K562 (cell line): ENCODE data around the gene ACADM. TPM values are rescaled to one million over a fixed set of nuclear protein-coding genes. Genes with fewer than 3 reads are reported as not detected.
A peak's percentile ranks its signal among the peaks of the same experiment; 100 is the strongest.

Source experiments
- BRD9 ChIP-seq: fragments of 450-650 bp; IDR thresholded peaks from 2 replicates; pipeline ENCODE4 v1.6.1; 2018; ENCODE audit warnings: low read depth; ENCODE audit not compliant: partially characterized antibody
- HDAC6 ChIP-seq: IDR thresholded peaks from 2 replicates; pipeline ENCODE4 v1.6.1; 2012; ENCODE audit warnings: low read depth, mild to moderate bottlenecking, control low read depth, inconsistent platforms, low read length, moderate library complexity
- JUN ChIP-seq, 2 experiments: sonication (generic) in 1 of 2; formaldehyde crosslinking in 1 of 2; IDR thresholded peaks; 2 replicates each; pipeline versions ENCODE4 v1.6.1 to v1.8.0; 2012 to 2022; ENCODE audit warnings: borderline replicate concordance in 2 of 2, mild to moderate bottlenecking in 2 of 2, improper control_type of control experiment in 1 of 2, low read depth in 1 of 2, low read length in 1 of 2, missing genetic modification reagents in 1 of 2
- JUND ChIP-seq, 2 experiments: IDR thresholded peaks; 2 replicates in 1 of 2; 3 replicates in 1 of 2; pipeline ENCODE4 v1.6.1; 2011; ENCODE audit warnings: borderline replicate concordance in 2 of 2, low read depth in 2 of 2, low read length in 2 of 2, improper control_type of control experiment in 1 of 2, missing biosample characterization in 1 of 2, missing genetic modification characterization in 1 of 2, missing genetic modification reagents in 1 of 2
- MAX ChIP-seq: sonication (generic); formaldehyde crosslinking; IDR thresholded peaks from 2 replicates; pipeline ENCODE4 v1.9.0; 2022; ENCODE audit warnings: mild to moderate bottlenecking, missing genetic modification reagents
- NCOR1 ChIP-seq: fragments of 450-650 bp; IDR thresholded peaks from 2 replicates; pipeline ENCODE4 v1.6.1; 2016; ENCODE audit warnings: mild to moderate bottlenecking, moderate library complexity
- NEUROD1 ChIP-seq: fragments of 150-350 bp; IDR thresholded peaks from 2 replicates; pipeline ENCODE4 v1.6.1; 2014; ENCODE audit warnings: borderline replicate concordance, low read length, low read depth; ENCODE audit not compliant: partially characterized antibody
- POLR2AphosphoS5 ChIP-seq: IDR thresholded peaks from 2 replicates; pipeline ENCODE4 v1.6.1; 2011; ENCODE audit warnings: mild to moderate bottlenecking, low read depth, low read length, moderate library complexity; ENCODE audit not compliant: control insufficient read depth, insufficient read depth
- PRPF4 ChIP-seq: fragments of 200-400 bp; formaldehyde crosslinking; IDR thresholded peaks from one replicate; pipeline ENCODE4 v1.6.1; 2017; ENCODE audit warnings: low read length, low read depth, mild to moderate bottlenecking; ENCODE audit not compliant: insufficient read depth, poor library complexity, severe bottlenecking
- RUNX1 ChIP-seq: sonication (generic); IDR thresholded peaks from 2 replicates; pipeline ENCODE4 v1.6.1; 2016; ENCODE audit warnings: antibody characterized with exemption, low read depth
- ZC3H4 ChIP-seq: sonication (generic); formaldehyde crosslinking; IDR thresholded peaks from 2 replicates; pipeline ENCODE4 v1.9.0; 2021; ENCODE audit warnings: missing genetic modification reagents, borderline replicate concordance
- ZFX ChIP-seq: sonication (generic); formaldehyde crosslinking; IDR thresholded peaks from 2 replicates; pipeline ENCODE4 v1.8.0; 2022; ENCODE audit warnings: mild to moderate bottlenecking, missing genetic modification reagents, moderate library complexity
- polyA plus RNA-seq, 8 experiments: library from polyadenylated mRNA; depleted of rRNA in 4 of 8; stranded (reverse) in 5 of 8; unstranded in 3 of 8; fragments of >200 nt; fragmentation: Nextera tagmentation in 2 of 8; fragmentation: Illumina TruSeq in 1 of 8; extraction: Ambion mirVana in 2 of 8; extraction: Trizol in 1 of 8; gene quantifications; 2 replicates each; pipeline versions ENCODE4 v1.2.1 to v1.2.3, GENCODE V29; 2011 to 2014; ENCODE audit warnings: inconsistent platforms in 1 of 8, missing spikeins in 1 of 8
- total RNA-seq, 7 experiments: library from RNA; depleted of rRNA in 6 of 7; stranded (reverse); fragments of >200 nt in 6 of 7; fragmentation: Illumina TruSeq in 2 of 7; extraction: Trizol in 2 of 7; gene quantifications; 2 replicates each; pipeline versions ENCODE4 v1.2.1 to v1.2.3, GENCODE V29; 2011 to 2021; ENCODE audit warnings: low replicate concordance in 1 of 7
- TF ChIP-seq, protein P1 (sequence below): sonication (generic); formaldehyde crosslinking; IDR thresholded peaks from 2 replicates; pipeline ENCODE4 v1.8.0; 2022; ENCODE audit warnings: mild to moderate bottlenecking, missing genetic modification reagents
- TF ChIP-seq, protein P2 (sequence below): sonication (generic); formaldehyde crosslinking; IDR thresholded peaks from 2 replicates; pipeline ENCODE4 v1.8.0; 2022; ENCODE audit warnings: missing genetic modification reagents, mild to moderate bottlenecking, moderate library complexity, borderline replicate concordance
- TF ChIP-seq, protein P3 (sequence below): fragments of 450-650 bp; formaldehyde crosslinking; IDR thresholded peaks from 2 replicates; pipeline ENCODE4 v1.4.0; 2020; ENCODE audit warnings: mild to moderate bottlenecking, mixed read lengths

ACADM gene
- total and polyA plus RNA-seq, 9 of the 15 experiments (the other 6 are each of a cell fraction or from before 2014, with no cell fraction given) = 82.5 to 156 (median 123) TPM

DNA sequence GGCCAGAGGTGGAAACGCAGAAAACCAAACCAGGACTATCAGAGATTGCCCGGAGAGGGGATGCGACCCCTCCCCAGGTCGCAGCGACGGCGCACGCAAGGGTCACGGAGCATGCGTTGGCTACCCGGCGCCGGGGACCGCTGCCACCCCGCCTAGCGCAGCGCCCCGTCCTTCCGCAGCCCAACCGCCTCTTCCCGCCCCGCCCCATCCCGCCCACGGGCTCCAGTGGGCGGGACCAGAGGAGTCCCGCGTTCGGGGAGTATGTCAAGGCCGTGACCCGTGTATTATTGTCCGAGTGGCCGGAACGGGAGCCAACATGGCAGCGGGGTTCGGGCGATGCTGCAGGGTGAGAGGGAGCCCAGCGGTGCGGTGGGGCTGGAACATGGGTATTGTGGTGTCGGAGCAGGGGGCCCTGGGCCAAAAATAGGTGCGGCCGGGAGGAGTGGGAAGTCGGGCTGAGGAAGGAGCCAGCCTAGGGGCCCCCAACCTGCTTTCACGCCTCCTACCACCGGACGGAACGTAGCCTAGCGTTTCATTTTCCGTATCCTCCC lies at the start of gene ACADM (continued):
- TF ChIP-seq, protein P1, sequence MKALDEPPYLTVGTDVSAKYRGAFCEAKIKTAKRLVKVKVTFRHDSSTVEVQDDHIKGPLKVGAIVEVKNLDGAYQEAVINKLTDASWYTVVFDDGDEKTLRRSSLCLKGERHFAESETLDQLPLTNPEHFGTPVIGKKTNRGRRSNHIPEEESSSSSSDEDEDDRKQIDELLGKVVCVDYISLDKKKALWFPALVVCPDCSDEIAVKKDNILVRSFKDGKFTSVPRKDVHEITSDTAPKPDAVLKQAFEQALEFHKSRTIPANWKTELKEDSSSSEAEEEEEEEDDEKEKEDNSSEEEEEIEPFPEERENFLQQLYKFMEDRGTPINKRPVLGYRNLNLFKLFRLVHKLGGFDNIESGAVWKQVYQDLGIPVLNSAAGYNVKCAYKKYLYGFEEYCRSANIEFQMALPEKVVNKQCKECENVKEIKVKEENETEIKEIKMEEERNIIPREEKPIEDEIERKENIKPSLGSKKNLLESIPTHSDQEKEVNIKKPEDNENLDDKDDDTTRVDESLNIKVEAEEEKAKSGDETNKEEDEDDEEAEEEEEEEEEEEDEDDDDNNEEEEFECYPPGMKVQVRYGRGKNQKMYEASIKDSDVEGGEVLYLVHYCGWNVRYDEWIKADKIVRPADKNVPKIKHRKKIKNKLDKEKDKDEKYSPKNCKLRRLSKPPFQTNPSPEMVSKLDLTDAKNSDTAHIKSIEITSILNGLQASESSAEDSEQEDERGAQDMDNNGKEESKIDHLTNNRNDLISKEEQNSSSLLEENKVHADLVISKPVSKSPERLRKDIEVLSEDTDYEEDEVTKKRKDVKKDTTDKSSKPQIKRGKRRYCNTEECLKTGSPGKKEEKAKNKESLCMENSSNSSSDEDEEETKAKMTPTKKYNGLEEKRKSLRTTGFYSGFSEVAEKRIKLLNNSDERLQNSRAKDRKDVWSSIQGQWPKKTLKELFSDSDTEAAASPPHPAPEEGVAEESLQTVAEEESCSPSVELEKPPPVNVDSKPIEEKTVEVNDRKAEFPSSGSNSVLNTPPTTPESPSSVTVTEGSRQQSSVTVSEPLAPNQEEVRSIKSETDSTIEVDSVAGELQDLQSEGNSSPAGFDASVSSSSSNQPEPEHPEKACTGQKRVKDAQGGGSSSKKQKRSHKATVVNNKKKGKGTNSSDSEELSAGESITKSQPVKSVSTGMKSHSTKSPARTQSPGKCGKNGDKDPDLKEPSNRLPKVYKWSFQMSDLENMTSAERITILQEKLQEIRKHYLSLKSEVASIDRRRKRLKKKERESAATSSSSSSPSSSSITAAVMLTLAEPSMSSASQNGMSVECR (CRISPR knock-in tag) = peak; percentile 75; the same call in 1 of the 2 replicates
- TF ChIP-seq ZC3H4 (CRISPR knock-in tag) (no peak), NCOR1 (peak; percentile 44), JUND (IDR thresholded peaks at IDR 0.05; ENCODE audit: borderline replicate concordance, low read depth, low read length) (peak; percentile 44; the same call in 1 of the 2 replicates), JUND (tag; IDR thresholded peaks at IDR 0.05; ENCODE audit: borderline replicate concordance, low read depth, low read length) (no peak), ZFX (CRISPR knock-in tag) (peak; percentile 83), POLR2AphosphoS5 (peak; percentile 95), NEUROD1 (peak; percentile 54), BRD9 (peak; percentile 56), JUN (IDR thresholded peaks at IDR 0.05; ENCODE audit: borderline replicate concordance, low read depth, low read length) (peak; percentile 9; the same call in 1 of the 2 replicates), JUN (CRISPR knock-in tag; IDR thresholded peaks at IDR 0.05; ENCODE audit: borderline replicate concordance) (no peak), MAX (CRISPR knock-in tag) (peak; percentile 88), PRPF4 (no peak), HDAC6 (peak; percentile 53; the same call in 1 of the 2 replicates), RUNX1 (0 out of 2 replicates have a peak, but pooled peaks have one; percentile 23)
- TF ChIP-seq, protein P2, sequence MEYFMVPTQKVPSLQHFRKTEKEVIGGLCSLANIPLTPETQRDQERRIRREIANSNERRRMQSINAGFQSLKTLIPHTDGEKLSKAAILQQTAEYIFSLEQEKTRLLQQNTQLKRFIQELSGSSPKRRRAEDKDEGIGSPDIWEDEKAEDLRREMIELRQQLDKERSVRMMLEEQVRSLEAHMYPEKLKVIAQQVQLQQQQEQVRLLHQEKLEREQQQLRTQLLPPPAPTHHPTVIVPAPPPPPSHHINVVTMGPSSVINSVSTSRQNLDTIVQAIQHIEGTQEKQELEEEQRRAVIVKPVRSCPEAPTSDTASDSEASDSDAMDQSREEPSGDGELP (CRISPR knock-in tag) = peak; percentile 78
- TF ChIP-seq, protein P3, sequence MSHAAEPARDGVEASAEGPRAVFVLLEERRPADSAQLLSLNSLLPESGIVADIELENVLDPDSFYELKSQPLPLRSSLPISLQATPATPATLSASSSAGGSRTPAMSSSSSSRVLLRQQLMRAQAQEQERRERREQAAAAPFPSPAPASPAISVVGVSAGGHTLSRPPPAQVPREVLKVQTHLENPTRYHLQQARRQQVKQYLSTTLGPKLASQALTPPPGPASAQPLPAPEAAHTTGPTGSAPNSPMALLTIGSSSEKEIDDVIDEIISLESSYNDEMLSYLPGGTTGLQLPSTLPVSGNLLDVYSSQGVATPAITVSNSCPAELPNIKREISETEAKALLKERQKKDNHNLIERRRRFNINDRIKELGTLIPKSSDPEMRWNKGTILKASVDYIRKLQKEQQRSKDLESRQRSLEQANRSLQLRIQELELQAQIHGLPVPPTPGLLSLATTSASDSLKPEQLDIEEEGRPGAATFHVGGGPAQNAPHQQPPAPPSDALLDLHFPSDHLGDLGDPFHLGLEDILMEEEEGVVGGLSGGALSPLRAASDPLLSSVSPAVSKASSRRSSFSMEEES (CRISPR knock-in tag) = no peak
